DMS153 (cell line): ENCODE data around the gene DPH1.

Experiments
- DNase-seq: peaks from one replicate; lab custom pipeline; 2025; lab: John Stamatoyannopoulos, UW

DPH1 gene

GRCh38 chr17:2027528-2028233, 2.3 kb upstream of the DPH1 start:
- no peak for DNase-seq

- DNase-seq, result no peak
These were observed 1.7 kb upstream of the DPH1 start for GRCh38 chr17:2028234-2028614.

GRCh38 chr17:2028737-2029136, 1.2 kb upstream of the DPH1 start:
- no peak for DNase-seq

GRCh38 chr17:2030779-2031163, 818 bp downstream of the DPH1 start:
- no peak for DNase-seq

GRCh38 chr17:2033153-2033552, 3.2 kb downstream of the DPH1 start:
- DNase-seq, result no peak

- DNase-seq, result no peak
These were observed 4.2 kb downstream of the DPH1 start for GRCh38 chr17:2034157-2034556.

- DNase-seq, result no peak
These were observed 5.0 kb downstream of the DPH1 start for GRCh38 chr17:2034806-2035540.

GRCh38 chr17:2035541-2036488, 5.9 kb downstream of the DPH1 start:
- DNase-seq, result no peak

- no peak for DNase-seq
These were observed 7.2 kb downstream of the DPH1 start for GRCh38 chr17:2037155-2037554.

- DNase-seq, result no peak
These were observed 10.4 kb downstream of the DPH1 start for GRCh38 chr17:2040219-2040827.

- DNase-seq, result no peak
These were observed 11.1 kb downstream of the DPH1 start for GRCh38 chr17:2040942-2041560.

- DNase-seq, result peak; percentile 77
These were observed 11.8 kb downstream of the DPH1 start, which contains the start of gene OVCA2 for GRCh38 chr17:2041561-2042389. Gene OVCA2 (plus strand): TSS chr17:2042022. CDS start chr17:2042048, 26 bp downstream.

GRCh38 chr17:2042390-2042847, 12.5 kb downstream of the DPH1 start:
- no peak for DNase-seq

GRCh38 chr17:2042933-2043332, 13.0 kb downstream of the DPH1 start:
- no peak for DNase-seq

GRCh38 chr17:2043785-2044184, 13.8 kb downstream of the DPH1 start:
- no peak for DNase-seq

- no peak for DNase-seq
These were observed 14.4 kb downstream of the DPH1 start for GRCh38 chr17:2044263-2044894.

GRCh38 chr17:2047590-2047989, 17.6 kb downstream of the DPH1 start:
- DNase-seq, result no peak

- DNase-seq, result no peak
These were observed 18.9 kb downstream of the DPH1 start for GRCh38 chr17:2048805-2049204.

- no peak for DNase-seq
These were observed 19.7 kb downstream of the DPH1 start for GRCh38 chr17:2049333-2050299.
